Endodermal cell (in vitro differentiated cells): ENCODE measurements around the gene TMEM266. TPM values are rescaled to one million over a fixed set of nuclear protein-coding genes. Genes with fewer than 3 reads are reported as not detected.

ENCODE experiments used
- DNase-seq: peaks from one replicate; pipeline ENCODE4 v3.0.0-alpha.2; 2017
- H3K27ac ChIP-seq: 2 replicates; pipeline ENCODE4 v1.5.1; 2013; ENCODE audit warnings: mild to moderate bottlenecking, low read depth, low read length, moderate library complexity
- H3K27me3 ChIP-seq: 2 replicates; pipeline ENCODE4 v1.6.1; 2013; ENCODE audit warnings: mild to moderate bottlenecking, low read length, moderate library complexity; ENCODE audit not compliant: insufficient read depth, control insufficient read depth, poor library complexity, severe bottlenecking
- H3K36me3 ChIP-seq: 2 replicates; pipeline ENCODE4 v1.7.0; 2013; ENCODE audit warnings: mild to moderate bottlenecking, low read length, moderate library complexity; ENCODE audit not compliant: control insufficient read depth, insufficient read depth
- H3K4me1 ChIP-seq: one replicate; pipeline ENCODE4 v1.7.0; 2013; ENCODE audit warnings: low read length; ENCODE audit not compliant: control insufficient read depth, insufficient read depth
- H3K4me3 ChIP-seq: 2 replicates; pipeline ENCODE4 v1.5.1; 2013; ENCODE audit warnings: mild to moderate bottlenecking, low read length, moderate library complexity
- H3K9ac ChIP-seq: 2 replicates; pipeline ENCODE4 v1.6.1; 2013; ENCODE audit warnings: mild to moderate bottlenecking, low read length, moderate library complexity; ENCODE audit not compliant: poor library complexity, severe bottlenecking; ENCODE audit errors: extremely low read depth
- H3K9me3 ChIP-seq: 2 replicates; pipeline ENCODE4 v1.6.1; 2013; ENCODE audit warnings: mild to moderate bottlenecking, low read length, moderate library complexity; ENCODE audit not compliant: control insufficient read depth
- H3K27ac Mint-ChIP-seq: 2 replicates; pipeline ENCODE4 v1.8.0; 2020; ENCODE audit warnings: mixed read lengths
- H3K27me3 Mint-ChIP-seq: 2 replicates; pipeline ENCODE4 v1.8.0; 2021; ENCODE audit warnings: mild to moderate bottlenecking, mixed read lengths; ENCODE audit not compliant: insufficient read depth
- H3K36me3 Mint-ChIP-seq: 2 replicates; pipeline ENCODE4 v1.8.0; 2020; ENCODE audit warnings: low read depth, mixed read lengths
- H3K4me1 Mint-ChIP-seq: 2 replicates; pipeline ENCODE4 v1.8.0; 2020; ENCODE audit warnings: mixed read lengths
- H3K4me3 Mint-ChIP-seq: 2 replicates; pipeline ENCODE4 v1.8.0; 2020; ENCODE audit warnings: mild to moderate bottlenecking, moderate library complexity, mixed read lengths
- H3K9me3 Mint-ChIP-seq: 2 replicates; pipeline ENCODE4 v1.8.0; 2020; ENCODE audit warnings: mild to moderate bottlenecking, mixed read lengths
- CTCF ChIP-seq: fragments of 200-600 bp; sonication (generic); conservative IDR thresholded peaks from 2 replicates; pipeline ENCODE4 v1.5.0; 2021; ENCODE audit warnings: antibody characterized with exemption, mild to moderate bottlenecking
- WGBS, 2 experiments: methylation state at CpG; one replicate each; pipeline versions ENCODE4 v1.1.5 to v1.1.7; 2013; ENCODE audit warnings: missing lambda C conversion rate in 2 of 2, mixed read lengths in 1 of 2; ENCODE audit not compliant: insufficient coverage in 1 of 2, insufficient read length in 1 of 2; 5-methylcytosine and 5-hydroxymethylcytosine counted together
- total RNA-seq, 2 donors: library from RNA; stranded (reverse); fragmentation: NEBNext Ultra II Directional in 1 of 2; extraction: Animal tissue kit (Norgen Biotek cat#: 25700) in 1 of 2; gene quantifications; 2 replicates in 1 of 2; 3 replicates in 1 of 2; pipeline ENCODE4 v1.2.1, GENCODE V29; 2021

Gene TMEM266
- total RNA-seq, 2 donors from 2014 or later, result 1.8 to 2.0 TPM

GRCh38 chr15:76200083-76200465 lies 140.3 kb downstream of the TMEM266 start:
- Mint-ChIP-seq H3K36me3 (peaks cover 11% of the 10 kb centered on the region), H3K27ac (no peak overlapping the region), H3K4me3 (no peak overlapping the region), H3K27me3 (no peaks in the 10 kb centered on the region), H3K9me3 (no peaks in the 10 kb centered on the region), H3K4me1 (peaks cover 37% of the 10 kb centered on the region)
- Histone ChIP-seq H3K27ac (no peak overlapping the region), H3K4me1 (peaks cover 15% of the 10 kb centered on the region), H3K9ac (no peak overlapping the region), H3K27me3 (no peaks in the 10 kb centered on the region), H3K4me3 (no peak overlapping the region), H3K9me3 (no peaks in the 10 kb centered on the region), H3K36me3 (no peaks in the 10 kb centered on the region)
- 94 to 100% methylated on average over 3 to 6 of the region's 6 CpGs for WGBS, 2 experiments
- no peak for DNase-seq
- no peak for TF ChIP-seq CTCF

GRCh38 chr15:76200641-76201105 lies 140.9 kb downstream of the TMEM266 start:
- H3K9me3 ChIP-seq, result no peaks in the 10 kb centered on the region
- 84 to 85% methylated on average over 4 to 5 of the region's 5 CpGs for WGBS, 2 experiments
- Mint-ChIP-seq H3K27ac (peak overlapping the region; percentile 44), H3K9me3 (no peaks in the 10 kb centered on the region), H3K4me3 (no peak overlapping the region), H3K4me1 (peaks cover 34% of the 10 kb centered on the region), H3K27me3 (no peaks in the 10 kb centered on the region), H3K36me3 (peaks cover 12% of the 10 kb centered on the region)
- no peak overlapping the region for H3K4me3 ChIP-seq
- no peak for TF ChIP-seq CTCF
- no peaks in the 10 kb centered on the region for H3K27me3 ChIP-seq
- H3K4me1 ChIP-seq, result peaks cover 13% of the 10 kb centered on the region
- no peak overlapping the region for H3K9ac ChIP-seq
- peaks cover under 1% of the 10 kb centered on the region for H3K36me3 ChIP-seq
- peak; percentile 51 for DNase-seq
- no peak overlapping the region for H3K27ac ChIP-seq

GRCh38 chr15:76201536-76202255 lies 141.9 kb downstream of the TMEM266 start:
- no peaks in the 10 kb centered on the region for H3K27me3 Mint-ChIP-seq
- H3K36me3 Mint-ChIP-seq, result peaks cover 17% of the 10 kb centered on the region
- Histone ChIP-seq H3K9me3 (no peaks in the 10 kb centered on the region), H3K4me3 (no peak overlapping the region), H3K36me3 (peaks cover 10% of the 10 kb centered on the region), H3K9ac (no peak overlapping the region), H3K27ac (no peak overlapping the region), H3K27me3 (no peaks in the 10 kb centered on the region), H3K4me1 (peaks cover 4% of the 10 kb centered on the region)
- H3K4me1 Mint-ChIP-seq, result peaks cover 24% of the 10 kb centered on the region
- WGBS, 2 experiments, result 90 to 92% methylated on average over 4 to 6 of the region's 6 CpGs
- no peak for DNase-seq
- no peak overlapping the region for H3K4me3 Mint-ChIP-seq
- TF ChIP-seq CTCF, result no peak
- H3K9me3 Mint-ChIP-seq, result no peaks in the 10 kb centered on the region
- H3K27ac Mint-ChIP-seq, result no peak overlapping the region
